ENCODE measurements around the gene RAB9A.

RAB9A gene

GRCh38 chrX:13692771-13693231 is 3.9 kb downstream of the RAB9A start:
- H3K4me3 ChIP-seq (ENCODE audit: low read depth, low read length), result no peak overlapping the region
- DNase-seq (ENCODE audit: low read depth), result no peak
- TF ChIP-seq, protein P1, sequence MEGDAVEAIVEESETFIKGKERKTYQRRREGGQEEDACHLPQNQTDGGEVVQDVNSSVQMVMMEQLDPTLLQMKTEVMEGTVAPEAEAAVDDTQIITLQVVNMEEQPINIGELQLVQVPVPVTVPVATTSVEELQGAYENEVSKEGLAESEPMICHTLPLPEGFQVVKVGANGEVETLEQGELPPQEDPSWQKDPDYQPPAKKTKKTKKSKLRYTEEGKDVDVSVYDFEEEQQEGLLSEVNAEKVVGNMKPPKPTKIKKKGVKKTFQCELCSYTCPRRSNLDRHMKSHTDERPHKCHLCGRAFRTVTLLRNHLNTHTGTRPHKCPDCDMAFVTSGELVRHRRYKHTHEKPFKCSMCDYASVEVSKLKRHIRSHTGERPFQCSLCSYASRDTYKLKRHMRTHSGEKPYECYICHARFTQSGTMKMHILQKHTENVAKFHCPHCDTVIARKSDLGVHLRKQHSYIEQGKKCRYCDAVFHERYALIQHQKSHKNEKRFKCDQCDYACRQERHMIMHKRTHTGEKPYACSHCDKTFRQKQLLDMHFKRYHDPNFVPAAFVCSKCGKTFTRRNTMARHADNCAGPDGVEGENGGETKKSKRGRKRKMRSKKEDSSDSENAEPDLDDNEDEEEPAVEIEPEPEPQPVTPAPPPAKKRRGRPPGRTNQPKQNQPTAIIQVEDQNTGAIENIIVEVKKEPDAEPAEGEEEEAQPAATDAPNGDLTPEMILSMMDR (conservative IDR thresholded peaks at IDR 0.05; ENCODE audit: low read depth, low read length), result no peak

GRCh38 chrX:13693341-13693961 is 4.5 kb downstream of the RAB9A start:
- TF ChIP-seq, protein P1 (conservative IDR thresholded peaks at IDR 0.05; ENCODE audit: low read depth, low read length), result no peak
- no peak for DNase-seq (ENCODE audit: low read depth)
- no peak overlapping the region for H3K4me3 ChIP-seq (ENCODE audit: low read depth, low read length)

- TF ChIP-seq, protein P1 (conservative IDR thresholded peaks at IDR 0.05; ENCODE audit: low read depth, low read length), result no peak
- no peak overlapping the region for H3K4me3 ChIP-seq (ENCODE audit: low read depth, low read length)
- peak; percentile 16 for DNase-seq (ENCODE audit: low read depth)
Observed at GRCh38 chrX:13694359-13694758, 5.4 kb downstream of the RAB9A start.

DNA sequence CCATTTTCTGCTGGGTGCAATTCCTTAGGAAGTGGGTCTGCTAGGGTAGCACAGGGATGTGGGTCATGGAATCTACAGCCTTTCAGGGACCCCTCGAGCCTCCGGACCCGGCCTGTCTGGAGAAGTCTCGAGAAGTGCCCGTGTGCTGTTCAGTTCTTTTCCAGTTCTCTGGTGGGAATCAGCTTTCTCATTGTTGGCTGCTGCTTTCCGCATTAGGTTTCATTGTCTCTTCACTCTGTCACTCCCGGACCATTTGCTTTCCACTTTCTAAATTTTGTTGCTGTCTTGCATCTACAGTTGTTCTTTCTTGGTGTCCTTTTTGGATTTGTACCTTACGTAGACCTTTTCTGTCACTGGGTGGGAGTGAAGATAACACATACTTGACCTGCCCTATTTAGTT is 6.1 kb downstream of the RAB9A start:
- DNase-seq (ENCODE audit: low read depth), result no peak
- TF ChIP-seq, protein P1 (conservative IDR thresholded peaks at IDR 0.05; ENCODE audit: low read depth, low read length), result no peak
- H3K4me3 ChIP-seq (ENCODE audit: low read depth, low read length), result no peak overlapping the region

GRCh38 chrX:13695601-13696115 is 6.7 kb downstream of the RAB9A start:
- TF ChIP-seq, protein P1 (conservative IDR thresholded peaks at IDR 0.05; ENCODE audit: low read depth, low read length), result no peak

DNA sequence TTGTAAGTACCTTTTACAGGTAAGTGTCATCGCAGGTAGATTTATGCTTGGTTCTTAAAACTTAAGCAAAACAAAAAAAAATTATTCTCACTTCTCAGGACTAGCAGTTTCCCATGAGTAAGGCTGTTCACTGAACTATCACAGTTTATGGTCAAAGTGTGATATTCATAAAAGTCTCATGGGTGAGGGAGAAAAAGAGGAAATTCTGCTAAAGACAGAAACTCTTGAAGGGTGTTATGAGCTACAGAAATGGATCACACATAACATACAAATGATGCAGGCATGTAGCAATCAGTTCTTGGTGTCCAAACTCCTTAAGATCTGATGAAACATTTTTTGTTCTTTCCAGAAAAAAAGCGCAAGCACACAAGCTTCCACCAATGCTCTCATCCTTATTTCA is 8.5 kb downstream of the RAB9A start:
- TF ChIP-seq, protein P1 (conservative IDR thresholded peaks at IDR 0.05; ENCODE audit: low read depth, low read length), result no peak
- no peak for DNase-seq (ENCODE audit: low read depth)

More at GRCh38 chrX:13695601-13696115, 6.7 kb downstream of the RAB9A start:
- H3K4me3 ChIP-seq (ENCODE audit: low read depth, low read length), result no peak overlapping the region
- DNase-seq (ENCODE audit: low read depth), result no peak

DNA sequence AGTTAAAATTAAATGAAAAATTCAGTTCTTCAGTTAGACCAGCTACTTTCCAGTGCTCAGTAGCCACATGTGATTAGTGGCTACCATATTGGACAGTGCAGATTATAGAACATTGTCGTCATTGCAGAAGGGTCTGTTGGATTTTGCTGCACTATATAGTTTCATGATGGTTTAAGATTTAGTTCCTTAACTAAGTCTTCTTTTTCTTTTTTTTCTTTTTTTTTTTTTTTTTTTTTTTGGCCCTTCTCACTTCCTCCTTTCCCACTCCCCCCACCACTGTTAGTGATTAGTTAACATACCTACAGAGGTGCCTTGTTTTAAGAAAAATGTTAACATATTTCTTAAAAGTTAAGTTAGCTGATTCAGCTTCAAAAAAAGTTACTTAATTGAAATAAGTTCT is 9.0 kb downstream of the RAB9A start:
- DNase-seq (ENCODE audit: low read depth), result no peak
- TF ChIP-seq, protein P1 (conservative IDR thresholded peaks at IDR 0.05; ENCODE audit: low read depth, low read length), result no peak
- H3K4me3 ChIP-seq (ENCODE audit: low read depth, low read length), result no peak overlapping the region

More for the DNA sequence above, 8.5 kb downstream of the RAB9A start:
- no peak overlapping the region for H3K4me3 ChIP-seq (ENCODE audit: low read depth, low read length)
